M059J (cell line): Measurements from ENCODE around the gene PEPD. TPM values are rescaled to one million over a fixed set of nuclear protein-coding genes. Genes with fewer than 3 reads are reported as not detected.
A peak's percentile ranks its signal among the peaks of the same experiment; 100 is the strongest.
"Not testable (repeated sequence)": the region's sequence is repeated elsewhere in the genome, so short reads cannot be mapped to it uniquely, and the experiment has no call there.

Source experiments
- DNase-seq: peaks from one replicate; pipeline ENCODE4 v3.0.0-alpha.2; 2012; ENCODE audit warnings: low read depth
- total RNA-seq: library from RNA; depleted of rRNA; stranded (reverse); fragments of >200 nt; shearing (Covaris generic); gene quantifications from 2 replicates; pipeline ENCODE4 v1.2.3, GENCODE V29; 2014

PEPD gene
- total RNA-seq, 1 experiment from 2014 or later: 84.5 TPM

DNA sequence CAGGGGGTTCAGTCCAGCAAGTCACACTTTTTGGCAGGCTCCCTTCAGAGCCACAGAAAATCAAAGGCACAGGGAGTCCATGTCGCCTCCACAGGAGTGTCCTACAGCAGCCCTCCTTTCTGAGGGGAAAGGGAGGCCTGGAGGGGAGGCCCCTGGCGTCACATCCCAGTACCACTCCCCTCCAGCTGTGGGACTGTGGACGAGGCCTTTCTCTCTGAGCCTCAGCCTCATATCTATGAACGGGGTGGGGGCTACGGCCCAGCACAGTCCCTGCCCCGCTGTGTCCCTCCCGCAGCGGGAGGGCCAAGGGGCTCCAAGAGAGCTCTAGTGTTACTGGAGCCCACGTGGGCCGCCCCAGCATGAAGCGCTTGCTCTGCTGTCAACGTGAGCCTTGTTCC lies 23.8 kb downstream of the PEPD start:
- DNase-seq: no peak

DNA sequence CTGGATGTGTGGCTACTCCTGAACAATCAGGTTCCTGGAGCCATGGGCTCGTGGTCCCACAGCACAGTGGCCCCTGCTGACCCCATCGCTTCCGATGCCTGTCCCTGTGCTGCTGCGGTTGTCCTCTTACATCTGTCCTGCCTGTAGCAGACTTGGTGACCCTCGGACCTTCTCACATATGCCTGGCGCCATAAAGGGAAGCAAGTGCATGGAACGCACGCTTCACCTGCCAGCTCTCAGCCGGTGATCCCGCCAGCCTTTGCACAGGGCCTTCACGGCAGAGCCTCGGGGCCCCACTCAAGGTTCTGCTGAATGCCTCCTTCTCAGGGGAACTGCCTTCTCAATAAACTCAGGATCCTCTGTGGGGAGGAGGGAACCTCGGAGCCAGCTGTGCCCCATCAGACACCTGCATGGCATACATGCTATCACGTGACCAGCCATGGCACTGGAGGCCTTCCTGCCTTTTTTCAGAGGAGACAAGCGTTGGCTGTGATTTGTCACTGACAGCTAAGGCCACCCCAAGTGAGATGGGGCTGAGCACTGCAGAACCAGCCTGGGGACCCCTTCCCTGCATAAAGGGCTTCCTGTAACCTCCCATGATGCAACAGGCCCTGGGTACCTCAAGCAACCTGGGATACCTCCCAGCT lies 24.3 kb downstream of the PEPD start:
- no peak for DNase-seq

DNA sequence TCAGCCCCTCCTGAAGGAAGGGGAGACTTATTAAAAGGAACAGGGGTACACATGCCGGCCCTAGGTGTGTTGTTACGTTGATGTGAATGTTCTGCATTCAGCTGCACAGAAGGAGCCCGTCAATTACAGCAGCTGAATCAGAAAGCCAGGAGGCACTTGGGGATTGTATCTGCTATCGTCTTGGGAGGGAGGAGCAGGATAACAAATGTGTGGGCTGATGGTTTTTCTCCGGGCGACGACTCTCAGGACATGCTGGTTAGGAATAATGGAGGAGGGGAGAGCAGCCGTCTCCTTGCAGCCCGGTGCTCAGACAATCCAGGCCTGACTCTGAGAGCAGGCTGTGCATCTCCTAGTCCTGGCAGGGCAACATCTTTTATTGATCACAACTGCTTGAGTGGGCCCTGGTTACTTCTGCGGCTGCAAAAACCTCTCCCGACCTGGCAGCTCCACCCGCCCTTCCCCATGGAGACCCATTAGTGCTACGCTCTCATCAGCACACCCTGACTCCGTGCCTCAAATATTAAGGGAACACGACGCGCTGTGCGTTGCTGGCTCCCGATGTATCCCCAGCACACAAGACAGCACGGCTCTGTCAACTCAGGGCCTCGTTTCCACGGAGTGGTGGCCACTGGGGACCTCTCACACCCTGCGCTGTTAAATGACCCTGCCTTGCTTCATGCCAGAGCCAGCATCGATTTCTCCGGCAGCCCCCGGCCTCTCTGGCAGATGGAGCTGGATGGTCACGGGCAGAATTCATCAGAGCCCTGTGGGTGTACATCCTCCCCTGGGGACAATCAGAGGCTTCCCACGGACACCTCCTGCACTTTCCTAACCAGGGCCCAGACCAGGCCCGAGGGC lies 25.3 kb downstream of the PEPD start:
- DNase-seq: no peak

DNA sequence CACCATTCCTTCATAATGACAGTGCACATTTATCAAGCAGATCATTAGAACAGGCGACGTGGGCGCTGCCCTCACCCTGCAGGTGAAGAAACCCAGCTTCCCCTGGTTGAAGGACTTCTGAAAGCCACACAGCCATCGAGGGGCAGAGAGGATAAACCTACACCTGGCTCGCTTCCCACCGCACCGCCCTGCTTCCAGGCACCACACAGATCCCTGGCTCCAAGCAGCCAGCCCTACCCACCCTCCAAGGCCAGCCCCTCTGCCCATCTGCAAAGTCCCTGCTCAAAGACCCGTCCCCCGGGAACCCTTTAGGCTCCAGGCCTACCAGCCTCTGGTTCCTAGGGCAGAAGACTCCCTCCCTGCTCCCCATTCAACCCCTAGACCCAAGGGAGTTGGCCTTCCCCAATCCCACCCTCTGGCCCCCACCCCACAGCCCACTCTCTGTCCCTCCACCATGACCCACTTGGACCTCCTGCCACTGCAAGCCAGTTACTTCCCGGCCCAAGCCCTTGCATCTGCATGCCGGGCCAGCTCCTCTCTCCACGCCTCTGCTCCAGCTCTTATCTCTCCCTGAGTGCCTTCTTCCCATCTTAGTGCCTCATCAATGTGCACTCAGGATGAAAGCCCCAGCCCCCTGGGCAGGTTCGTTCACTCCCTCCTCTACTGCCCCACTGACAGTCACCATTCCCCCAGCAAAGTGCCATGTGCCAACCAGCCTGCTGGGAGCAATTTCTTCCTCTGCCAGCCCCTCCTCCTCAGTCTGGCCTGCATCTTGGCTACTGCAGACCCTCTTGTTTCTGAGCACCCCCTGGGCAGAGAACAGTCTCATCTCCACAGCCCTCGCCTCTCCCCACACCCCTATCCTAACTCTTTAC lies 28.0 kb downstream of the PEPD start:
- DNase-seq: no peak

GRCh38 chr19:33492951-33493350 lies 28.6 kb downstream of the PEPD start:
- no peak for DNase-seq

DNA sequence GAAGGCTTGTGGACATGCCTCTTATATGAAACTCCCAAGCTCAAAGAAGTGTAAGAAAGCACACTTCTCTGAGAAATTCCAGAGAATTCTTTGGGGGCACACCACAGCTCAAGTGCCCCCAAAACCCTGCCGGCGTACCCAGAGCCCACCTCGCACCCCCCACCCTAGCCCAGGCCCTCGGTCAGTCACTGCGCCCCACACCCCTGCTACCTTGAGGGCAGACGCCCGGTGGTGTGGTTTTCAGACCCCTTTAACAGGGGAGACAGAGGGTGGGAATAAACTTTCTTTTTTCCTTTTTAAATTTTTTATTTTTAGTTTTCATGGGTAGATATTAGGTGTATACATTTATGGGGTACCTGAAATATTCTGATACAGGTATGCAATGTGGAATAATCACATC lies 29.5 kb downstream of the PEPD start:
- DNase-seq: no peak

GRCh38 chr19:33490596-33490995 lies 31.0 kb downstream of the PEPD start:
- not testable (repeated sequence) for DNase-seq

- no peak for DNase-seq
These were observed 31.5 kb downstream of the PEPD start for GRCh38 chr19:33490041-33490451.

DNA sequence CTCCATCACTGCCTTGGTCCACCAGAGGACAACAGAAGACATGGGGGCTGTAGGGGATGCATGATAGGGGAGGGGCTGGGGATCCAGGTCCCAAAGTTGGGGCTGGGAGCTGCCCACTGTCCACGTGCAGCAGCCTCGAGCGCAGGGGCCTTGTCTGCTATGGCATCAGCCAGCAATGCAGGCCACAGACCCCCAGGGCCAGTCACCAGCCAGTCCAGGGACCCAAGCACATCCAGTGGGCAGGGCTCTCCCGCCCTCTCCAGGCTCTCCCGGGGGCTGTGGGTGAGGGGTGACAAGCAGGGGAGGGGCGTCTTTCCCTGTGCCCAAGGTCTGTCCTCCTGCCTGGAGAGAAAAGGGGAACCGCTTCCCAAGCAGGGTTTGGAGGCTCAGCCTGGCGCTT lies 32.8 kb downstream of the PEPD start:
- no peak for DNase-seq

- DNase-seq: no peak
These were observed 33.4 kb downstream of the PEPD start for GRCh38 chr19:33487901-33488800.

DNA sequence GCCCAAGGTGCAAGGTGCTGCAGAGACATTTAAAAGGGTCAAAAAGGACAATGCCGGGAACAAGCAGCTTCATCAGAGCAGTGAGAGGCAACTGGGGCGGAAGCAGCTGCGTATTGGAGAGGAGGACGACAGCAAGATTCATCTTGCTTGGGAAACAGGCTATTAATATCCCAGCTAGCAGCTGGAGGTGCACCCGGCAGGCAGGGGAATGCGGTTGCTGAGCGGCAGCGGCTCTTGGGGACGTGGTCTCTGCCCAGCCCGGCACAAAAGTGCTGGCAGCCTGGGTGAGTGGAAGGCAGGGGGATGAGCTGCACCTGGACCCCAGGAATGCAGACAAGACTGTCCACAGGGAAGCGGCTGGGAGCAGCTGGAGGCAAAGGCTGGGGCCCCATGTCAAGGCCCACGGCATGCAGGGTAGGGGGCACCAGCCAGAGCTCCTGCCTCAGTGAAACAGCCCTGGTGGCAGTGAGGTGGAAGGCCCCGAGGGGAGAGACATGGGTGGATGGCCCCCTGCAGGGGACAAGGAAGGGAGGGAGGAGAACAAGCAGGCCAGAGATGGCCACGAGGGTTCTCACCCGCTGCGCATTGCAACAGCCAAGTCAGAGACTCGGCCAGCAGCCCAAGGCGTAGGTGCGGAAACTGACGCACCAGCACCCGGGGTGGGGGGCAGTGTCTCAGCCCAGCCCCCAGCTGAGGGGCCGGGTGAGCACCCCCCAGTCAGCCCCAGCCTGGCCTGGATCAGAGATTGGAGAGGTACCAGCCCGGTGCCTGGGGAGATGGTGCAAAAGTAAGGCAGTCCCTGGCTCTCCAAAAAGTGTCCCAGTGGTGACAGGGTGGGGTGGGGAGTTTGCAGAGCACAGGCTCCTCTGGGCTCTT lies 34.4 kb downstream of the PEPD start:
- DNase-seq: no peak

GRCh38 chr19:33486407-33486806 lies 35.2 kb downstream of the PEPD start:
- no peak for DNase-seq

DNA sequence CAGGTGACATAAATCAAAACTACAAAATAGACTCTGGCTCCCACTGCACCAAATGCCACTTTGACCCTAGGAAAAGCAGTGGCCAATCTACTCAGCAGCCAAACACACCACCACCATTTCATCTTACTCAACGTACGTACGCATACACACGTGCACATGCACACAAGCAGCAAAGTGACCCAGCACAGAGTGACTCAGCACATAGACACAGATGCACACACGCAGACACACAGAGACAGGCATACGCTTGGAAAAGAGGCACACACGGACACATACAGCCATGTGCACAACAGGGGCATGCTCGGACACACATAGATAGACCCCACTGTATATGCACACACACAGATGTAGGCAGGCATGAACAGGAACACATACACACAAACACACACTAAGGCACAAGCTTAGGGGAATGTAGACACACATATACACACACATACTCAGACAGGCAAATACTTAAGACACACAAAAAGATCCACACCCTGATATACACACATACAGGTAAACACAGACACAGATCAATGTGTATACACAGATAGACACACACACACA lies 37.3 kb downstream of the PEPD start:
- no peak for DNase-seq

DNA sequence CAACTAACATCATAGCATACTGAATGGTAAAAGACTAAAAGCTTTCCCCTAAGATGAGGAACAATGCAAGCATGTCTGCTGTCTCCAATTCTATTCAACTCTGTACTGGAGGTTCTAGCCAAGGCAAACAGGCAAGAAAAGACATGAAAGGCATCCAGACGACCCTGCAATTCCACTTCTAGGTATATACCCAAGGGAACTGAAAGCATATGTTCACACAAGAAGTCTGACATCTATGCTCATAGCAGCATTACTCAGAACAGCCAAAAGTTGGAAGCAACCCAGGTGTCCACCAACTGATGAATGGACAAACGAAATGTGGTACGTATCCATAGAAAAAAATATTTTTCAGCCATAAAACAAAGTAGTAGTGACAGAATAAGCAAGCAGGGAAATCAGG lies 39.1 kb downstream of the PEPD start:
- no peak for DNase-seq

- no peak for DNase-seq
These were observed 39.7 kb downstream of the PEPD start for GRCh38 chr19:33481863-33482262.

DNA sequence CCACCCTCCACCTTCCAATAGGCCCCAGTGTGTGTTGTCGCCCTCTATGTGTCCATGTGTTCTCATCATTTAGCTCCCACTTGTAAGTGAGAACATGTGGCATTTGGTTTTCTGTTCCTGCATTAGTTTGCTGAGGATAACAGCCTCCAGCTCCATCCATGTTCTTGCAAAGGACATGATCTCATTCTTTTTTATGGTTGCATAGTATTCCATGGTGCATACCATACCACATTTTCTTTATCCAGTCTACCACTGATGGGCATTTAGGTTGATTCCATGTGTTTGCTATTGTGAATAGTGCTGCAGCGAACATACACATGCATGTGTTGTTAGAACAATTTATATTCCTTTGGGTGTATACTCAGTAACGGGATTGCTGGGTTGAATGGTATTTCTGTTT lies 42.0 kb downstream of the PEPD start:
- not testable (repeated sequence) for DNase-seq

GRCh38 chr19:33477781-33478180 lies 43.8 kb downstream of the PEPD start:
- DNase-seq: peak; percentile 6

GRCh38 chr19:33476151-33476707 lies 45.4 kb downstream of the PEPD start:
- DNase-seq: peak; percentile 12

DNA sequence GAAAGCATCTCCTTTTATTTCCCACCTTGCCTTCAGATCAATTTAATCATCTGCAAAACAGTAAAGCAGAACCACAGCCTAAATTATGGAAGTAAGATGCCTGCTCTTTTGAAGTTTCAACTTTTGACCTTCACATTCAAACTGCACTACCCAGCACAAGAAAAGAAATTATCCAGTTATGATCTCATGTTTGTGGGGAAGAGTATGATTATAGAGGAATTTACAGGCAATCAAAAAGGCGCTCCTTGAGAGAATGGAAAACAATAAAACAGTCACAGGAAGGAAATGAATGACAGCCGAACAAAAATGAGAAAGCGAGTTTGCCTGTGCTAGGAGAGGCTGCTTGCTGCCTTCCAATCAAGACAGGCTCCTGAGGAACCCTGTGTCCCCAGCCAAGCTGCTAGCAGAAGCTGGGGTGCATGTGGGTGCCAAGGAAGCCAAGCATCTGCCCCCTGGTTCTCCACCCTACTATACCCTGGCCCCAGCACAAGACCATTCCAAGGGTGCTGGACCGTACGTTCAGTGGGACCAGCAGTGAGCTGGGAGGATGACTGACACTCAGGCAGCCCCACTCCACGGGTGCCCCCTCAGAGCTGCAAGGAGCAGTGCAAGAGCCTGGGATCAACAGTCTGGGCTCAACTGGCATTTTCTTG lies 47.8 kb downstream of the PEPD start:
- peak; percentile 82 for DNase-seq
